ENCODE measurements around the gene BCS1L. TPM values are rescaled to one million over a fixed set of nuclear protein-coding genes. Genes with fewer than 3 reads are reported as not detected.
A peak's percentile ranks its signal among the peaks of the same experiment; 100 is the strongest.

BCS1L gene
- total and polyA plus RNA-seq, 2 of the 13 experiments (the other 11 are each of a cell fraction or from before 2014, with no cell fraction given) = 48.9 to 76.0 TPM

GRCh38 chr2:218710687-218711549 is 51.4 kb downstream of the BCS1L start, which contains the start of gene TTLL4 (continued):
- TF ChIP-seq, protein P1, sequence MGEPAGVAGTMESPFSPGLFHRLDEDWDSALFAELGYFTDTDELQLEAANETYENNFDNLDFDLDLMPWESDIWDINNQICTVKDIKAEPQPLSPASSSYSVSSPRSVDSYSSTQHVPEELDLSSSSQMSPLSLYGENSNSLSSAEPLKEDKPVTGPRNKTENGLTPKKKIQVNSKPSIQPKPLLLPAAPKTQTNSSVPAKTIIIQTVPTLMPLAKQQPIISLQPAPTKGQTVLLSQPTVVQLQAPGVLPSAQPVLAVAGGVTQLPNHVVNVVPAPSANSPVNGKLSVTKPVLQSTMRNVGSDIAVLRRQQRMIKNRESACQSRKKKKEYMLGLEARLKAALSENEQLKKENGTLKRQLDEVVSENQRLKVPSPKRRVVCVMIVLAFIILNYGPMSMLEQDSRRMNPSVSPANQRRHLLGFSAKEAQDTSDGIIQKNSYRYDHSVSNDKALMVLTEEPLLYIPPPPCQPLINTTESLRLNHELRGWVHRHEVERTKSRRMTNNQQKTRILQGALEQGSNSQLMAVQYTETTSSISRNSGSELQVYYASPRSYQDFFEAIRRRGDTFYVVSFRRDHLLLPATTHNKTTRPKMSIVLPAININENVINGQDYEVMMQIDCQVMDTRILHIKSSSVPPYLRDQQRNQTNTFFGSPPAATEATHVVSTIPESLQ (CRISPR knock-in tag; conservative IDR thresholded peaks at IDR 0.05) = no peak
- TF ChIP-seq ZNF737 (CRISPR knock-in tag; IDR thresholded peaks at IDR 0.05; ENCODE audit: borderline replicate concordance) (0 out of 2 replicates have a peak, but pooled peaks have one; percentile 37), ATRX (CRISPR knock-in tag; IDR thresholded peaks at IDR 0.05; ENCODE audit: borderline replicate concordance) (no peak), HNF4G (IDR thresholded peaks at IDR 0.05; ENCODE audit: borderline replicate concordance, low read depth, low read length) (no peak), HNF4G (CRISPR knock-in tag; IDR thresholded peaks at IDR 0.05; ENCODE audit: borderline replicate concordance, low read depth) (peak; percentile 57; the same call in 1 of the 2 replicates), RORA (CRISPR knock-in tag; IDR thresholded peaks at IDR 0.05) (no peak), ZNF121 (CRISPR knock-in tag; IDR thresholded peaks at IDR 0.05) (peak; percentile 80; the same call in 1 of the 2 replicates), ZSCAN21 (CRISPR knock-in tag; IDR thresholded peaks at IDR 0.05; ENCODE audit: borderline replicate concordance) (peak; percentile 88; the same call in 1 of the 2 replicates), SUZ12 (IDR thresholded peaks at IDR 0.05; ENCODE audit: low read depth, low read length) (peak; percentile 76), ZBTB42 (CRISPR knock-in tag; IDR thresholded peaks at IDR 0.05) (peak; percentile 3; the same call in 1 of the 2 replicates), SOX6 (IDR thresholded peaks at IDR 0.05) (no peak), SOX6 (CRISPR knock-in tag; IDR thresholded peaks at IDR 0.05) (peak; percentile 78), XRCC5 (optimal IDR thresholded peaks at IDR 0.05; ENCODE audit: low read length) (peak; percentile 93), ATF1 (CRISPR knock-in tag; IDR thresholded peaks at IDR 0.05) (no peak), FOXP4 (CRISPR knock-in tag; IDR thresholded peaks at IDR 0.05) (0 out of 2 replicates have a peak, but pooled peaks have one; percentile 22), NCOA5 (CRISPR knock-in tag; IDR thresholded peaks at IDR 0.05) (no peak), ZNF12 (CRISPR knock-in tag; IDR thresholded peaks at IDR 0.05) (peak; percentile 60; the same call in 1 of the 2 replicates), HNRNPUL1 (IDR thresholded peaks at IDR 0.05; ENCODE audit: low read depth, low read length) (0 out of 2 replicates have a peak, but pooled peaks have one; percentile 22), ZNF282 (IDR thresholded peaks at IDR 0.05; ENCODE audit: partially characterized antibody) (no peak)
- TF ChIP-seq, protein P2, sequence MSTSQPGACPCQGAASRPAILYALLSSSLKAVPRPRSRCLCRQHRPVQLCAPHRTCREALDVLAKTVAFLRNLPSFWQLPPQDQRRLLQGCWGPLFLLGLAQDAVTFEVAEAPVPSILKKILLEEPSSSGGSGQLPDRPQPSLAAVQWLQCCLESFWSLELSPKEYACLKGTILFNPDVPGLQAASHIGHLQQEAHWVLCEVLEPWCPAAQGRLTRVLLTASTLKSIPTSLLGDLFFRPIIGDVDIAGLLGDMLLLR (CRISPR knock-in tag; IDR thresholded peaks at IDR 0.05) = peak; percentile 90

Measured in HepG2 (cell line).